Measurements from ENCODE around the gene ZCWPW1.

DNA sequence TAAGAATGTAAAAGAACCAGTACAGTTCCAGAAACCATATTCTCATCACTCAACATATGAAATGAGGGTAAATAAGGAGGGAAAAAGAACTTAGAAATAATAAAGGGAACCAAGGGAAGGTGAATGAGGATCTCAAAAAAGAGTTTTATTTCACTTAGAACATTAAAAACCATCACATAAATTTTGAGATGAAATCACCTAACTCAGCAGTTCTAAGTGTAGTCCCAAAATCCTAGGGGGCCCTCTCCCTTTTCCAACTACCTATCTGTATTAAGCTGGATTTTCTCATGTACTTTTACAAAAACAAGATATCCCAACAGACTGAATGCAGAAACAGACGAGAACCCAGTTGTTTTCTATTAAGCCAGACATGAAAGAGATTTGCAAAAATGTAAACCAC lies 3.2 kb downstream of the ZCWPW1 start:
- TF ChIP-seq, protein P1, sequence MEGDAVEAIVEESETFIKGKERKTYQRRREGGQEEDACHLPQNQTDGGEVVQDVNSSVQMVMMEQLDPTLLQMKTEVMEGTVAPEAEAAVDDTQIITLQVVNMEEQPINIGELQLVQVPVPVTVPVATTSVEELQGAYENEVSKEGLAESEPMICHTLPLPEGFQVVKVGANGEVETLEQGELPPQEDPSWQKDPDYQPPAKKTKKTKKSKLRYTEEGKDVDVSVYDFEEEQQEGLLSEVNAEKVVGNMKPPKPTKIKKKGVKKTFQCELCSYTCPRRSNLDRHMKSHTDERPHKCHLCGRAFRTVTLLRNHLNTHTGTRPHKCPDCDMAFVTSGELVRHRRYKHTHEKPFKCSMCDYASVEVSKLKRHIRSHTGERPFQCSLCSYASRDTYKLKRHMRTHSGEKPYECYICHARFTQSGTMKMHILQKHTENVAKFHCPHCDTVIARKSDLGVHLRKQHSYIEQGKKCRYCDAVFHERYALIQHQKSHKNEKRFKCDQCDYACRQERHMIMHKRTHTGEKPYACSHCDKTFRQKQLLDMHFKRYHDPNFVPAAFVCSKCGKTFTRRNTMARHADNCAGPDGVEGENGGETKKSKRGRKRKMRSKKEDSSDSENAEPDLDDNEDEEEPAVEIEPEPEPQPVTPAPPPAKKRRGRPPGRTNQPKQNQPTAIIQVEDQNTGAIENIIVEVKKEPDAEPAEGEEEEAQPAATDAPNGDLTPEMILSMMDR (IDR thresholded peaks at IDR 0.05) = no peak
- no peak for TF ChIP-seq POLR2A (IDR thresholded peaks at IDR 0.05)

Measured in testis (tissue), 2 donors.